ENCODE data around the gene COG7. TPM values are rescaled to one million over a fixed set of nuclear protein-coding genes. Genes with fewer than 3 reads are reported as not detected.

Gene COG7
- total and polyA plus RNA-seq, 9 donors = 13.8 to 21.5 (median 19.0) TPM

GRCh38 chr16:23500212-23500861 is 47.3 kb upstream of the COG7 start:
- no peak for TF ChIP-seq POLR2A (IDR thresholded peaks at IDR 0.05)
- TF ChIP-seq CTCF (IDR thresholded peaks at IDR 0.05) = no peak
- no peak for TF ChIP-seq EP300 (IDR thresholded peaks at IDR 0.05)
- WGBS, 3 donors = 92 to 95% (median 94%) methylated on average over 20 of the region's 20 CpGs

DNA sequence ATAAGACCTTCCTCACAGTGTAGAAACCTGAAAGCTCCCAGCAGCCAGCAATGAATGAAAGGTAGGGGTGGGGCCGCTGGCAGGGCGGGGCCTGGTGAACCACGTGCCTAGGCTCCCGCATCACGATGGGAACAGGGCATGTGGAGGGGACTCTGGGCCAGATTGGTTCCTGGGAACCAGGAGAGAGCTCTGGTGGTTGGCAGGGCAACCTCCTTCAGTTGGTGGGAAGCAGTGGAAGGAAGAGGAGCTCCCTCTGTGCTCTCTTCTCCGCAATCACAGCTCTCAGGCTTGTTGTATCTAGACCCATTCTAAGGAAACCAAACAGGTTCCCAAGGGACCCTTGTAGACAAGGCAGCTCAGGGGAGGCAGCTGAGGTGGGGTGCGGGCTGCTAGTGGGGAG is 46.8 kb upstream of the COG7 start:
- Histone ChIP-seq H3K36me3 (no peaks in the 10 kb centered on the region), H3K27ac (peak overlapping the region; percentile 5 to 68), H3K4me1 (ENCODE audit: insufficient read depth) (peaks cover 49% of the 10 kb centered on the region), H3K9me3 (no peaks in the 10 kb centered on the region), H3K4me3 (no peak overlapping the region), H3K27me3 (no peaks in the 10 kb centered on the region)
- TF ChIP-seq POLR2A (IDR thresholded peaks at IDR 0.05) (no peak), CTCF (IDR thresholded peaks at IDR 0.05) (no peak), EP300 (IDR thresholded peaks at IDR 0.05) (no peak)
- 80 to 89% (median 81%) methylated on average over 7 of the region's 7 CpGs for WGBS, 3 donors
- no peak for DNase-seq
- intact Hi-C loops (cut with DNase I) = loop anchor here in 2 of 4 donors (10.0 kb wide), 2 partner anchors 55 to 75 kb away; partner anchors contain the start of genes EARS2 (in 1 of the 2) and UBFD1 (in 1 of the 2)

More at GRCh38 chr16:23500212-23500861, 47.3 kb upstream of the COG7 start:
- no peaks in the 10 kb centered on the region for H3K36me3 ChIP-seq
- H3K9me3 ChIP-seq = no peaks in the 10 kb centered on the region
- H3K27ac ChIP-seq = peak overlapping the region; percentile 5 to 68
- peaks cover 54% of the 10 kb centered on the region for H3K4me1 ChIP-seq (ENCODE audit: insufficient read depth)
- intact Hi-C loops (cut with DNase I) = loop anchor here in 1 of 4 donors (10.0 kb wide), 1 partner anchor 54 kb away; the partner anchor contains the start of genes EARS2 and UBFD1
- no peaks in the 10 kb centered on the region for H3K27me3 ChIP-seq
- DNase-seq = no peak
- H3K4me3 ChIP-seq = no peak overlapping the region

- Histone ChIP-seq H3K36me3 (no peaks in the 10 kb centered on the region), H3K27me3 (no peaks in the 10 kb centered on the region), H3K9me3 (no peaks in the 10 kb centered on the region), H3K4me1 (ENCODE audit: insufficient read depth) (peaks cover 42% of the 10 kb centered on the region), H3K4me3 (no peak overlapping the region), H3K27ac (peak overlapping the region in 1 of 2 donors; percentile 68)
- 69 to 81% (median 74%) methylated on average over 11 of the region's 11 CpGs for WGBS, 3 donors
- intact Hi-C loops (cut with DNase I) = loop anchor here in 1 of 4 donors (10.0 kb wide), 1 partner anchor 74 kb away; no protein-coding TSS in a partner anchor
- DNase-seq = no peak
- TF ChIP-seq EP300 (IDR thresholded peaks at IDR 0.05) (no peak), CTCF (IDR thresholded peaks at IDR 0.05) (no peak), POLR2A (IDR thresholded peaks at IDR 0.05) (no peak)
These were observed 45.9 kb upstream of the COG7 start for GRCh38 chr16:23498863-23499262.

GRCh38 chr16:23497543-23497868 is 44.5 kb upstream of the COG7 start:
- peak overlapping the region; percentile 45 to 56 for H3K27ac ChIP-seq
- intact Hi-C loops (cut with DNase I) = loop anchor here in 1 of 4 donors (10.0 kb wide), 1 partner anchor 73 kb away; no protein-coding TSS in a partner anchor
- TF ChIP-seq POLR2A (IDR thresholded peaks at IDR 0.05) (no peak), EP300 (IDR thresholded peaks at IDR 0.05) (no peak), CTCF (IDR thresholded peaks at IDR 0.05) (no peak)
- 76 to 83% (median 77%) methylated on average over 6 of the region's 6 CpGs for WGBS, 3 donors
- H3K9me3 ChIP-seq = no peaks in the 10 kb centered on the region
- H3K27me3 ChIP-seq = no peaks in the 10 kb centered on the region
- no peak overlapping the region for H3K4me3 ChIP-seq
- H3K36me3 ChIP-seq = no peaks in the 10 kb centered on the region
- H3K4me1 ChIP-seq (ENCODE audit: insufficient read depth) = peaks cover 38% of the 10 kb centered on the region
- DNase-seq = no peak

Measured in ovary (tissue), 9 donors.